ENCODE measurements around the gene RALGAPA2. TPM values are rescaled to one million over a fixed set of nuclear protein-coding genes. Genes with fewer than 3 reads are reported as not detected.
"Not testable (repeated sequence)": the region's sequence is repeated elsewhere in the genome, so short reads cannot be mapped to it uniquely, and the experiment has no call there.

RALGAPA2 gene
- polyA plus RNA-seq, 1 donor from 2014 or later = 21.8 TPM

DNA sequence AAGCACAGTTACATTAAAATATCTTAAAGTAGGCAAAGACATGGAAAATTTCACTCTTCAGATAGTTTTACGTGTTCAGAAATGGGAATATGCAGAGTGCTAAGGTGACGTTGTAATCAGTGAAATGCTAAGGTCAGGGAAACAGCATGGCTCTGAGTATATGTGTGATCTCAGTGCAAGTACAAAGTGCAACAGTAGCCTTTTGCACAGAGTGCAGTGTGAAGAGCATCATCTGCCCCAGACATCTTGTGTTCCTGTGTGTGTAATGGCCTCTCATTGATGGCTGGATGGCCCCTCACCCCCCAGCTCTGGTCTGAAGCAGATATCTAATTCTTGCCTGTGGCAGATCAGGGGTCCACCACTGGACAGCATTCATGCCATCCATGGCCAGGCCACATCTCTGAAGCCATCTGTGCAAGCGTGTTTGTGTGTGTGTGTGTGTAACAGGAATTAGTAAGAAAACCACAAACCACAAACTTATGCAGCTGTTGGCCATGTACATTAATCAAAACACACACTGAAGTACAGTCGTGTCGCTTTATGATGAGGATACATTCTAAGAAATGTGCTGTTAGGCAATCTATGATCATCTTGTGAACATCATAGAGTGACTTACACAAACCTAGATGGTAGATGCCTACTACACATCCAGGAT, 165.1 kb downstream of the RALGAPA2 start:
- Histone ChIP-seq H3K27me3 (ENCODE audit: insufficient read depth, low read depth, low read length) (no peaks in the 10 kb centered on the region), H3K4me3 (ENCODE audit: low read length) (no peak overlapping the region), H3K79me2 (replicated peaks; ENCODE audit: insufficient read depth, low read length) (no peaks in the 10 kb centered on the region), H3K9me2 (ENCODE audit: insufficient read depth, low read length) (no peaks in the 10 kb centered on the region), H3K27ac (ENCODE audit: low read length) (no peak overlapping the region), H2AFZ (ENCODE audit: low read depth, low read length) (no peak overlapping the region), H3K4me2 (ENCODE audit: low read length) (no peak overlapping the region), H3K9me3 (ENCODE audit: low read length) (no peaks in the 10 kb centered on the region), H4K20me1 (ENCODE audit: insufficient read depth) (no peaks in the 10 kb centered on the region), H3K9ac (ENCODE audit: low read length) (no peak overlapping the region), H3K36me3 (ENCODE audit: insufficient read depth, low read length) (no peaks in the 10 kb centered on the region), H3F3A (ENCODE audit: insufficient read depth, low read length, poor library complexity, severe bottlenecking) (no peaks in the 10 kb centered on the region)
- no peak for TF ChIP-seq RAD21 (conservative IDR thresholded peaks at IDR 0.05)
- TF ChIP-seq MXI1 (conservative IDR thresholded peaks at IDR 0.05; ENCODE audit: poor library complexity, severe bottlenecking) = no peak
- no peak for TF ChIP-seq EZH2 (IDR thresholded peaks at IDR 0.05; ENCODE audit: borderline replicate concordance, insufficient read depth, low read length, poor library complexity, severe bottlenecking)
- TF ChIP-seq EP300 (conservative IDR thresholded peaks at IDR 0.05; ENCODE audit: poor library complexity, severe bottlenecking) = no peak
- no peak for TF ChIP-seq TAF1 (IDR thresholded peaks at IDR 0.05; ENCODE audit: low read depth)
- TF ChIP-seq, protein P1, sequence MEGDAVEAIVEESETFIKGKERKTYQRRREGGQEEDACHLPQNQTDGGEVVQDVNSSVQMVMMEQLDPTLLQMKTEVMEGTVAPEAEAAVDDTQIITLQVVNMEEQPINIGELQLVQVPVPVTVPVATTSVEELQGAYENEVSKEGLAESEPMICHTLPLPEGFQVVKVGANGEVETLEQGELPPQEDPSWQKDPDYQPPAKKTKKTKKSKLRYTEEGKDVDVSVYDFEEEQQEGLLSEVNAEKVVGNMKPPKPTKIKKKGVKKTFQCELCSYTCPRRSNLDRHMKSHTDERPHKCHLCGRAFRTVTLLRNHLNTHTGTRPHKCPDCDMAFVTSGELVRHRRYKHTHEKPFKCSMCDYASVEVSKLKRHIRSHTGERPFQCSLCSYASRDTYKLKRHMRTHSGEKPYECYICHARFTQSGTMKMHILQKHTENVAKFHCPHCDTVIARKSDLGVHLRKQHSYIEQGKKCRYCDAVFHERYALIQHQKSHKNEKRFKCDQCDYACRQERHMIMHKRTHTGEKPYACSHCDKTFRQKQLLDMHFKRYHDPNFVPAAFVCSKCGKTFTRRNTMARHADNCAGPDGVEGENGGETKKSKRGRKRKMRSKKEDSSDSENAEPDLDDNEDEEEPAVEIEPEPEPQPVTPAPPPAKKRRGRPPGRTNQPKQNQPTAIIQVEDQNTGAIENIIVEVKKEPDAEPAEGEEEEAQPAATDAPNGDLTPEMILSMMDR (IDR thresholded peaks at IDR 0.05; ENCODE audit: poor library complexity, severe bottlenecking) = no peak

DNA sequence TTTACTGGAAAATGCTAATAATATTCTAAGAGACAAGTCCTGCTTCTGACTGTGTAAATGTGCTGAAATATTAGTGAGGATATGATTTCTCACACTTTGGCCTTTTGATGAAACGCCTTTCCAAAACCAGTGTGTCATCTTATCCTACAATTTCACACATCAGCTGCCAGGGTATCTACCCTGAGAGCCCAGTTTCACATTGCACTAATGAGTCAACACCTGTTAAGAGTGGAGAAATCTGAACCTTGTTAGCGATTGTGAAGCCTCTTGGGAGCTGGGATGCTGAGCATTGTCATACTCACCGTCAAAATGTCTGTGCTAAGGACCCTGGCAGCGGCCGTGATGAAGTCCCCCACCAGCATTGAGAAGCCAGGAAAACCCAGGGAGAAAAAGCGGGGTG, 166.0 kb downstream of the RALGAPA2 start:
- Histone ChIP-seq H3K27ac (ENCODE audit: low read length) (no peak overlapping the region), H3K79me2 (replicated peaks; ENCODE audit: insufficient read depth, low read length) (no peaks in the 10 kb centered on the region), H3K4me3 (ENCODE audit: low read length) (no peak overlapping the region), H3K36me3 (ENCODE audit: insufficient read depth, low read length) (no peaks in the 10 kb centered on the region), H3K4me2 (ENCODE audit: low read length) (no peak overlapping the region), H3K9me2 (ENCODE audit: insufficient read depth, low read length) (no peaks in the 10 kb centered on the region), H3F3A (ENCODE audit: insufficient read depth, low read length, poor library complexity, severe bottlenecking) (no peaks in the 10 kb centered on the region), H3K27me3 (ENCODE audit: insufficient read depth, low read depth, low read length) (no peaks in the 10 kb centered on the region), H3K9ac (ENCODE audit: low read length) (no peak overlapping the region), H2AFZ (ENCODE audit: low read depth, low read length) (no peak overlapping the region), H4K20me1 (ENCODE audit: insufficient read depth) (no peaks in the 10 kb centered on the region), H3K9me3 (ENCODE audit: low read length) (no peaks in the 10 kb centered on the region)
- peak; percentile 29 for TF ChIP-seq POLR2AphosphoS5 (IDR thresholded peaks at IDR 0.05)
- no peak for TF ChIP-seq EP300 (conservative IDR thresholded peaks at IDR 0.05; ENCODE audit: poor library complexity, severe bottlenecking)

GRCh38 chr20:20543348-20543747, 169.1 kb downstream of the RALGAPA2 start:
- not testable (repeated sequence) for H3F3A ChIP-seq (ENCODE audit: insufficient read depth, low read length, poor library complexity, severe bottlenecking); H3K4me3 ChIP-seq (ENCODE audit: low read length); H3K9me3 ChIP-seq (ENCODE audit: low read length); H3K27ac ChIP-seq (ENCODE audit: low read length); H3K36me3 ChIP-seq (ENCODE audit: insufficient read depth, low read length); H4K20me1 ChIP-seq (ENCODE audit: insufficient read depth); H3K9ac ChIP-seq (ENCODE audit: low read length); H3K4me2 ChIP-seq (ENCODE audit: low read length); H3K27me3 ChIP-seq (ENCODE audit: insufficient read depth, low read depth, low read length); H2AFZ ChIP-seq (ENCODE audit: low read depth, low read length); H3K9me2 ChIP-seq (ENCODE audit: insufficient read depth, low read length); H3K79me2 ChIP-seq (replicated peaks; ENCODE audit: insufficient read depth, low read length)

Data from neural cell (in vitro differentiated cells).